ENCODE results near the gene CAMKK1.

Gene CAMKK1

GRCh38 chr17:3893003-3893719, at the start of gene CAMKK1:
TSS of gene CAMKK1 (minus strand) at chr17:3893053. CDS start at chr17:3885687, 7,366 bp downstream.
- DNase-seq, result peak; percentile 50

GRCh38 chr17:3940965-3941698, 48.3 kb upstream of the CAMKK1 start:
- DNase-seq, result no peak

GRCh38 chr17:3937359-3937758, 44.5 kb upstream of the CAMKK1 start:
- no peak for DNase-seq

GRCh38 chr17:3935825-3936355, 43.0 kb upstream of the CAMKK1 start:
- DNase-seq, result no peak

GRCh38 chr17:3935140-3935542, 42.3 kb upstream of the CAMKK1 start:
- DNase-seq, result no peak

GRCh38 chr17:3929764-3930163, 36.9 kb upstream of the CAMKK1 start:
- DNase-seq, result no peak

GRCh38 chr17:3929181-3929580, 36.3 kb upstream of the CAMKK1 start:
- DNase-seq, result no peak

GRCh38 chr17:3928406-3928805, 35.6 kb upstream of the CAMKK1 start:
- DNase-seq, result no peak

GRCh38 chr17:3927628-3928340, 34.9 kb upstream of the CAMKK1 start:
- DNase-seq, result no peak

- DNase-seq, result no peak
Observed at GRCh38 chr17:3926860-3927627, 34.2 kb upstream of the CAMKK1 start.

- no peak for DNase-seq
Observed at GRCh38 chr17:3925684-3926485, 33.0 kb upstream of the CAMKK1 start.

GRCh38 chr17:3924512-3925350, 31.9 kb upstream of the CAMKK1 start:
- no peak for DNase-seq

GRCh38 chr17:3923466-3924190, 30.8 kb upstream of the CAMKK1 start:
- DNase-seq, result no peak

GRCh38 chr17:3922765-3923164, 29.9 kb upstream of the CAMKK1 start:
- no peak for DNase-seq

- DNase-seq, result no peak
Observed at GRCh38 chr17:3921502-3922319, 28.9 kb upstream of the CAMKK1 start.

- DNase-seq, result no peak
Observed at GRCh38 chr17:3921006-3921405, 28.2 kb upstream of the CAMKK1 start.

GRCh38 chr17:3919123-3919624, 26.3 kb upstream of the CAMKK1 start:
- DNase-seq, result no peak

- DNase-seq, result no peak
Observed at GRCh38 chr17:3918372-3919122, 25.7 kb upstream of the CAMKK1 start.
